H1 (cell line): ENCODE data around the gene AASDH.

Experiments
- EP300 ChIP-seq, 2 experiments: IDR thresholded peaks; 1 replicate in 1 of 2; 2 replicates in 1 of 2; pipeline ENCODE4 v1.6.1; 2011 to 2012; ENCODE audit warnings: low read depth in 2 of 2, low read length in 2 of 2, mild to moderate bottlenecking in 2 of 2, borderline replicate concordance in 1 of 2, inconsistent platforms in 1 of 2, moderate library complexity in 1 of 2
- EZH2 ChIP-seq: fragments of 200-600 bp; sonication (generic); IDR thresholded peaks from 2 replicates; pipeline ENCODE4 v1.7.1; 2012; ENCODE audit warnings: low read depth, mild to moderate bottlenecking, moderate library complexity, low read length, inconsistent platforms; ENCODE audit not compliant: severe bottlenecking
- GTF2F1 ChIP-seq: IDR thresholded peaks from 2 replicates; pipeline ENCODE4 v1.6.1; 2012; ENCODE audit warnings: low read depth, low read length, improper control_type of control experiment, borderline replicate concordance
- KDM5A ChIP-seq: fragments of 200-600 bp; IDR thresholded peaks from 2 replicates; pipeline ENCODE4 v1.7.1; 2012; ENCODE audit warnings: mild to moderate bottlenecking, low read length, inconsistent platforms, mixed read lengths
- MAFK ChIP-seq: IDR thresholded peaks from 2 replicates; pipeline ENCODE4 v1.6.1; 2012; ENCODE audit warnings: low read depth, mild to moderate bottlenecking, improper control_type of control experiment, low read length
- POLR2A ChIP-seq, 2 experiments: IDR thresholded peaks; 1 replicate in 1 of 2; 2 replicates in 1 of 2; pipeline ENCODE4 v1.6.1; 2011; ENCODE audit warnings: low read depth in 2 of 2, low read length in 2 of 2, mild to moderate bottlenecking in 2 of 2; ENCODE audit errors: control extremely low read depth in 1 of 2
- RAD21 ChIP-seq, 2 experiments: IDR thresholded peaks in 1 of 2; conservative IDR thresholded peaks in 1 of 2; 2 replicates each; pipeline ENCODE4 v1.6.1; 2011; ENCODE audit warnings: low read depth in 2 of 2, low read length in 2 of 2, improper control_type of control experiment in 1 of 2, inconsistent platforms in 1 of 2, mild to moderate bottlenecking in 1 of 2, moderate library complexity in 1 of 2
- RXRA ChIP-seq: IDR thresholded peaks from 2 replicates; pipeline ENCODE4 v1.6.1; 2011; ENCODE audit warnings: low read depth, mild to moderate bottlenecking, low read length, moderate library complexity; ENCODE audit not compliant: insufficient read depth
- SP1 ChIP-seq: IDR thresholded peaks from 2 replicates; pipeline ENCODE4 v1.6.1; 2011; ENCODE audit warnings: low read depth, low read length
- SRF ChIP-seq: IDR thresholded peaks from 2 replicates; pipeline ENCODE4 v1.6.1; 2011; ENCODE audit warnings: mild to moderate bottlenecking, low read depth, low read length, moderate library complexity
- SUZ12 ChIP-seq: fragments of 200-600 bp; sonication (generic); IDR thresholded peaks from 2 replicates; pipeline ENCODE4 v1.6.1; 2012; ENCODE audit warnings: mild to moderate bottlenecking, inconsistent platforms, low read length, moderate library complexity, mixed read lengths
- TAF1 ChIP-seq: IDR thresholded peaks from 2 replicates; pipeline ENCODE4 v1.6.1; 2011; ENCODE audit warnings: mild to moderate bottlenecking, low read depth, low read length
- TF ChIP-seq, protein P1 (sequence below), 3 experiments: IDR thresholded peaks; 1 replicate in 2 of 3; 2 replicates in 1 of 3; pipeline versions ENCODE4 v1.5.1 to v1.6.1; 2011; ENCODE audit warnings: low read length in 3 of 3, mild to moderate bottlenecking in 3 of 3, inconsistent platforms in 2 of 3, low read depth in 1 of 3, moderate library complexity in 1 of 3; ENCODE audit not compliant: insufficient read depth in 1 of 3; ENCODE audit errors: control extremely low read depth in 1 of 3

DNA sequence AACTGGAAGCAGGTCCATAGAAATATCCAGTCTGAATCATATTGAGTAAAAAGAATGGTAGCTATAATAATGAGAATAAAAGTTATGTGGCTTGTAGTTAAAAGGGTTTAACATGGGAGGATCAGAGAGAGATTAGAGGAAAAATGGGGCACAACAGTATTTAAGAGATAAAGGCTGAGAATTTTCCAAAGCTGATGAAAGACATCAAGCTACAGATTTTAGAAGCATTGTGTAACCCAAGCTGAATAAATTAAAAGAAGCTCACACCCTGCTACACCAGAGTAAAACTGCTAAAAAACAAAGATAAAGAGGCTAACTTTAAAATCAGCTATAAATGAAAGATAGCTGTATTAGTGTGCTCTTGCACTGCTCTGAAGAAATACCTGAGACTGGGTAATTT lies 94.2 kb downstream of the AASDH start:
- TF ChIP-seq, protein P1, sequence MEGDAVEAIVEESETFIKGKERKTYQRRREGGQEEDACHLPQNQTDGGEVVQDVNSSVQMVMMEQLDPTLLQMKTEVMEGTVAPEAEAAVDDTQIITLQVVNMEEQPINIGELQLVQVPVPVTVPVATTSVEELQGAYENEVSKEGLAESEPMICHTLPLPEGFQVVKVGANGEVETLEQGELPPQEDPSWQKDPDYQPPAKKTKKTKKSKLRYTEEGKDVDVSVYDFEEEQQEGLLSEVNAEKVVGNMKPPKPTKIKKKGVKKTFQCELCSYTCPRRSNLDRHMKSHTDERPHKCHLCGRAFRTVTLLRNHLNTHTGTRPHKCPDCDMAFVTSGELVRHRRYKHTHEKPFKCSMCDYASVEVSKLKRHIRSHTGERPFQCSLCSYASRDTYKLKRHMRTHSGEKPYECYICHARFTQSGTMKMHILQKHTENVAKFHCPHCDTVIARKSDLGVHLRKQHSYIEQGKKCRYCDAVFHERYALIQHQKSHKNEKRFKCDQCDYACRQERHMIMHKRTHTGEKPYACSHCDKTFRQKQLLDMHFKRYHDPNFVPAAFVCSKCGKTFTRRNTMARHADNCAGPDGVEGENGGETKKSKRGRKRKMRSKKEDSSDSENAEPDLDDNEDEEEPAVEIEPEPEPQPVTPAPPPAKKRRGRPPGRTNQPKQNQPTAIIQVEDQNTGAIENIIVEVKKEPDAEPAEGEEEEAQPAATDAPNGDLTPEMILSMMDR (IDR thresholded peaks at IDR 0.05; ENCODE audit: control extremely low read depth in 1 of 3, insufficient read depth in 1 of 3, low read depth in 1 of 3, low read length in 3 of 3), result no peak
- TF ChIP-seq SRF (no peak), TAF1 (no peak), EP300 (IDR thresholded peaks at IDR 0.05; ENCODE audit: borderline replicate concordance in 1 of 2, low read depth in 2 of 2, low read length in 2 of 2) (no peak), POLR2A (IDR thresholded peaks at IDR 0.05; ENCODE audit: control extremely low read depth in 1 of 2, low read depth in 2 of 2, low read length in 2 of 2) (no peak), MAFK (no peak), KDM5A (no peak), RXRA (no peak), SUZ12 (no peak), GTF2F1 (no peak), SP1 (no peak), RAD21 (IDR thresholded peaks at IDR 0.05 in 1 of 2, conservative IDR thresholded peaks at IDR 0.05 in 1 of 2; ENCODE audit: low read depth in 2 of 2, low read length in 2 of 2) (no peak), EZH2 (no peak)
